Measurements from ENCODE around the gene DDO.

DDO gene

DNA sequence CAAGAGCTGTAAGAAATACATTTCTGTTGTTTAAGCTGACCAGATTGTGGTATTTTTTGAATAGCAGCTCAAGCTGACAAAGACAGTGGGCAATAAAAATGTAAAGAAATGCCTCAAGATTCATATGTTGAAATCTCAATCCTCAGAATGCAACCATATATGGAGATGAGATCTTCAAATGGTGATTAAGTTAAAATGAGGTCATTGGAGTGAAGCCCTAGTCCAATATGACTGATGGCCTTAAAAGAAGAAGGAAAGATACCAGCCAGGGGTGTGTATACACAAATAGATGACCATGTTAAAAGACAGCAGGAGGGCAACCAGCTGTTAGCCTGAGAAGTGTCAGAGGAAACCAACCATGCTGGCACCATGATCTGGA lies 7.1 kb upstream of the DDO start:
- Histone ChIP-seq H3K4me3 (ENCODE audit: low read depth in 1 of 5, low read length in 5 of 5) (no peak overlapping the region), H3K4me1 (ENCODE audit: control insufficient read depth in 5 of 5, insufficient read depth in 5 of 5, low read length in 5 of 5) (no peaks in the 10 kb centered on the region), H3K27ac (ENCODE audit: low read depth, low read length) (no peak overlapping the region), H3K36me3 (ENCODE audit: control insufficient read depth in 5 of 5, insufficient read depth in 5 of 5, low read length in 5 of 5) (no peaks in the 10 kb centered on the region), H3K27me3 (ENCODE audit: control insufficient read depth in 5 of 5, insufficient read depth in 4 of 5, low read length in 5 of 5) (no peaks in the 10 kb centered on the region), H3K9me3 (ENCODE audit: control insufficient read depth in 5 of 5, low read length in 5 of 5) (peaks cover 0 to 8% (median 0%) of the 10 kb centered on the region in 5 donors), H3K9ac (ENCODE audit: low read length in 5 of 5) (no peak overlapping the region)

DNA sequence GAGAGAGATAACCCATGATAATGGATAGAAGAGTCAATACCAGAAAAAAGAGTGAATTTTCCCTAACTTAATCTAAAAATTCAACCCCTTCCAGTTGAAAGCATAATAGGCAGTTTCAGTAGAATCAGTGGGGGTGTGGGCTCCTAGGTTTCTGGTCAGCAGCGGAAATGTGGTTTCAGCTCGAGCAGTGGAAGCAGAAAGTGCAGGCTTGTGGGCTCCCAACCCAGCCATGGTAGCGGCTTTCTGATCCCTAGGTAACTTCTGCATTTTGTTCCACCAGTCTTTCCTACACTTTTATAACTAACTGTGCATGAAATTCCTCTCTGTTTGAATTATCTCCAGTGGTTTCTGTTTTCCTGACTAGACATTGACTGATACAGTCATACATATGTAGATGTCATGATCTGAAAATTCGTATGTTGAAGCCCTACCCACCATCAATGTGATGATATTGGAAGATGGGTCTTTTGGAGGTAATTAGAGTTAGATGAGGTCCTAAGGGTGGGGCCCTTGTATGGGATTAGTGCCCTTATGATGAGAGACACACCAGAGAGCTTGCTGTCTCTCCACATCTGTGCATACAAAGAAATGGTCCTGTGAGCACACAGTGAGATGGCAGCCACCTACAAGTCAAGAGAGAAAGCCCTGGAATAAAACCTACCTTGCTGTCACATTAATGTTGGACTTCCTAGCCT lies 6.5 kb upstream of the DDO start:
- no peak overlapping the region for H3K27ac ChIP-seq (ENCODE audit: low read depth, low read length)
- peaks cover 0 to 8% (median 0%) of the 10 kb centered on the region in 5 donors for H3K9me3 ChIP-seq (ENCODE audit: control insufficient read depth in 5 of 5, low read length in 5 of 5)
- no peaks in the 10 kb centered on the region for H3K4me1 ChIP-seq (ENCODE audit: control insufficient read depth in 5 of 5, insufficient read depth in 5 of 5, low read length in 5 of 5)
- H3K4me3 ChIP-seq (ENCODE audit: low read depth in 1 of 5, low read length in 5 of 5): no peak overlapping the region
- no peaks in the 10 kb centered on the region for H3K36me3 ChIP-seq (ENCODE audit: control insufficient read depth in 5 of 5, insufficient read depth in 5 of 5, low read length in 5 of 5)
- H3K27me3 ChIP-seq (ENCODE audit: control insufficient read depth in 5 of 5, insufficient read depth in 4 of 5, low read length in 5 of 5): no peaks in the 10 kb centered on the region
- H3K9ac ChIP-seq (ENCODE audit: low read length in 5 of 5): no peak overlapping the region

DNA sequence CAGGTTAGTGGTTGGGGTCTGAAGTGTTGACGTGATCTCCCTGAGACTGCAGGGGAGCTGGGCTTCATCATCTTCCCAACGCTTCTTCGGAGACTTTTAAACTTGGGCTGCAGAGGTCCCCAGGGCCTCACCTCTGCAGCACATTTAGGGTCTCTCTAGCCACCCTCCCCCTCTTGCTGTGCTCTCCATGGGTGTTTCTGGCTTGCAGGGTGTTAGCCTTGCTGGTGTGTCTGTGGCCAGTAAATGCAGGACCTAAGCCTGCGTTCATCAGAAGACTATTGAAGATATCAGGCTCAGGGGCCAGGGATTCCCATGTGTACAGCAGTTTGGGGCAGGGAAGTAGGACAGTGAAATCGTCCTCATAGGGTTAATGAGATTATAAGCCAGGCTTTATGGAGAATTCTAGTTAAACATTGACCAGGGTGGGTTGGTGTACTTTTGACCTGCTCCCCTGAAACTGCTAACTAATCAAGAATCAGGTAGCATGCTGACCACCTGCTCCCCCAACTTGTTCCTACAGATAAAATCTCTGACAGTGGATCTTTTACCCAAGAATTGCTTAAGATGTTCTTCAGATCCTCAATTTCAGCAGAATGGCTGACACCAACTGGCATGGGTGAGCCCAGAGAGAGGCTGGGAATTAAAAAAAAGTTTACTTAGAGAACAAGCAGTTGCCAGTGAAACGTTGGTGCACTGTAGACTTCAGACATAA lies 3.8 kb upstream of the DDO start:
- H3K4me1 ChIP-seq (ENCODE audit: control insufficient read depth in 5 of 5, insufficient read depth in 5 of 5, low read length in 5 of 5): peaks cover 4 to 21% (median 19%) of the 10 kb centered on the region in 5 donors
- H3K36me3 ChIP-seq (ENCODE audit: control insufficient read depth in 5 of 5, insufficient read depth in 5 of 5, low read length in 5 of 5): no peaks in the 10 kb centered on the region
- H3K27ac ChIP-seq (ENCODE audit: low read depth, low read length): no peak overlapping the region
- peaks cover 0 to 8% (median 0%) of the 10 kb centered on the region in 5 donors for H3K9me3 ChIP-seq (ENCODE audit: control insufficient read depth in 5 of 5, low read length in 5 of 5)
- H3K9ac ChIP-seq (ENCODE audit: low read length in 5 of 5): no peak overlapping the region
- H3K4me3 ChIP-seq (ENCODE audit: low read depth in 1 of 5, low read length in 5 of 5): no peak overlapping the region
- no peaks in the 10 kb centered on the region for H3K27me3 ChIP-seq (ENCODE audit: control insufficient read depth in 5 of 5, insufficient read depth in 4 of 5, low read length in 5 of 5)

DNA sequence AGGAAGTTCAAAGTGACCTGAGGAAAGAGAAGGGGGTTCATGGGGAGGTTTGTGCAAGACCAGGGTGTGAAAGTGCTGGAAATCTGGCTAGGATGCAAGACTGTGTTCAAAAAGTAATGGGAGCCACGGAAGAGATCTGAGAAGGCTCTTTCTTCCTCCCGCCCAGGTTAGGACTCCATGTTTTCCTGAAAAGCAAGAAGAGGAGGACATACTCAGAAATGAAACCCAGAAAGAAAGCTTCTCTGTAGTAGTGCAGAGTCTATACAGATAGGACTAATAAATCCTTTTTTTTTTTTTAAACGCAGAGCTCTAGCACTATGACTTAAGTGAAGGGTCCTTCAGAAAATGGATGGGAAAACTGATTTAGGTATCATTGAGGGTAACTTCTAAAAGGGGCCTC lies 3.2 kb upstream of the DDO start:
- H3K9ac ChIP-seq (ENCODE audit: low read length in 5 of 5): no peak overlapping the region
- H3K27me3 ChIP-seq (ENCODE audit: control insufficient read depth in 5 of 5, insufficient read depth in 4 of 5, low read length in 5 of 5): no peaks in the 10 kb centered on the region
- peaks cover 4 to 24% (median 20%) of the 10 kb centered on the region in 5 donors for H3K4me1 ChIP-seq (ENCODE audit: control insufficient read depth in 5 of 5, insufficient read depth in 5 of 5, low read length in 5 of 5)
- no peaks in the 10 kb centered on the region for H3K36me3 ChIP-seq (ENCODE audit: control insufficient read depth in 5 of 5, insufficient read depth in 5 of 5, low read length in 5 of 5)
- no peak overlapping the region for H3K4me3 ChIP-seq (ENCODE audit: low read depth in 1 of 5, low read length in 5 of 5)
- H3K27ac ChIP-seq (ENCODE audit: low read depth, low read length): no peak overlapping the region
- peaks cover 0 to 8% (median 0%) of the 10 kb centered on the region in 5 donors for H3K9me3 ChIP-seq (ENCODE audit: control insufficient read depth in 5 of 5, low read length in 5 of 5)

DNA sequence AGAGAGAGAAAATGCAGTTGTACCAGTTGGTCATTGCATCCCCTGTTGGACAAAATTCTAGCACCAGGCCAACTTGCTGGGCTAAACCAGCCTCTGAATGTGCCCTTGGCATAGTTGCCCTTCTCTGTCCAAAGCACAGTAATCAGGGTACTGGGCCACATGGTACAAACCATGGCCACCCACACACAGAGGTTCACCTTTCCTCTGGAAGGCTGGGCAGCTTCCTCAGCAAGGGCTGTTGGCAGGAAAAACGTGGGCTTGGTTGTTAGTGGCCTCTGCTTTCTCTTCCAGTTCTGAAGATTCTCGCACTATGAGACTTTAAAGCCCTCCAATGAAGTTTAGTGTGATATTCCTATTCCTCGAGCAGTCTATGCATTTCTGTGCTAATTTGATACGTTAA lies 706 bp downstream of the DDO start:
- Histone ChIP-seq H3K9ac (ENCODE audit: low read length in 5 of 5) (peak overlapping the region in 4 of 5 donors; percentile 13 to 73 (median 40)), H3K4me1 (ENCODE audit: control insufficient read depth in 5 of 5, insufficient read depth in 5 of 5, low read length in 5 of 5) (peaks cover 4 to 24% (median 20%) of the 10 kb centered on the region in 5 donors), H3K27ac (ENCODE audit: low read depth, low read length) (peak overlapping the region; percentile 93), H3K4me3 (ENCODE audit: low read depth in 1 of 5, low read length in 5 of 5) (peak overlapping the region; percentile 50 to 88 (median 67)), H3K36me3 (ENCODE audit: control insufficient read depth in 5 of 5, insufficient read depth in 5 of 5, low read length in 5 of 5) (no peaks in the 10 kb centered on the region), H3K9me3 (ENCODE audit: control insufficient read depth in 5 of 5, low read length in 5 of 5) (no peaks in the 10 kb centered on the region), H3K27me3 (ENCODE audit: control insufficient read depth in 5 of 5, insufficient read depth in 4 of 5, low read length in 5 of 5) (no peaks in the 10 kb centered on the region)

DNA sequence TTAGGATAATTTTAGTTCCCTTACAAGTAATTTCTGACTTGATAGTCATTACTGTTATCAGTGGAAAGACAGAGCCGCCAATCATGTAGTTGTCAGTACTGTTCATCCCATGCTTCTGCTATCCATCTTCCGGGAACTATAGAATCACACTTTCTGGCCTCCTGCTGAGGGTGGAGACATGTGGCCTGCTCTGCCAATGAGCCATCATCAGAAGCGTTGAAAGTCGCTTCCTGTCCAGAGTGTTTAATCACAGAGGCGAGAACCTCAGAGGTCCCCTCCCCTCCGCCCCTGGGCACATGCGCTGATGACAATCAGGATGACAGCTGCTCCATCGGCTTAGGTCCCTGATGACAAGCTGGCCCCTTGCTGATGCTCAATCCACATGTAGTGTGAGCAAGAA lies 3.0 kb downstream of the DDO start:
- Histone ChIP-seq H3K27me3 (ENCODE audit: control insufficient read depth in 5 of 5, insufficient read depth in 4 of 5, low read length in 5 of 5) (no peaks in the 10 kb centered on the region), H3K4me1 (ENCODE audit: control insufficient read depth in 5 of 5, insufficient read depth in 5 of 5, low read length in 5 of 5) (peaks cover 4 to 24% (median 20%) of the 10 kb centered on the region in 5 donors), H3K4me3 (ENCODE audit: low read depth in 1 of 5, low read length in 5 of 5) (no peak overlapping the region), H3K9ac (ENCODE audit: low read length in 5 of 5) (no peak overlapping the region), H3K9me3 (ENCODE audit: control insufficient read depth in 5 of 5, low read length in 5 of 5) (no peaks in the 10 kb centered on the region), H3K36me3 (ENCODE audit: control insufficient read depth in 5 of 5, insufficient read depth in 5 of 5, low read length in 5 of 5) (peaks cover 0 to 4% (median 0%) of the 10 kb centered on the region in 5 donors), H3K27ac (ENCODE audit: low read depth, low read length) (no peak overlapping the region)

DNA sequence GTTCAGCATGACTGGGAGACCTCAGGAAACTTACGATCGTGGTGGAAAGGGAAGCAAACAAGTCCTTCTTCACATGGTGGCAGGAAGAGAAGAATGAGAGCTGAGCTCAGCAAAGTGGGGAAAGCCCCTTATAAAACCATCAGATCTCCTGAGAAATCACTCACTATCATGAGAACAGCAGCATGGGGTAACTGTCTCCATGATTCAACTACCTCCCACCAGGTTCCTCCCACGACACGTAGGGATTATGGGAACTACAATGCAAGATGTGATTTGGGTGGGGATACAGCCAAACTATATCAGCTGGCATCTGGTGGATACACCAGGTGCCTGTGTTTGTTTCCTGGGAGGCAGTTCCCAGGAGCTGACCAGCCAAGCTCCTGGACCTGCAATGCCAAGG lies 4.9 kb downstream of the DDO start:
- no peaks in the 10 kb centered on the region for H3K27me3 ChIP-seq (ENCODE audit: control insufficient read depth in 5 of 5, insufficient read depth in 4 of 5, low read length in 5 of 5)
- H3K36me3 ChIP-seq (ENCODE audit: control insufficient read depth in 5 of 5, insufficient read depth in 5 of 5, low read length in 5 of 5): peaks cover 0 to 4% (median 0%) of the 10 kb centered on the region in 5 donors
- H3K9ac ChIP-seq (ENCODE audit: low read length in 5 of 5): no peak overlapping the region
- H3K27ac ChIP-seq (ENCODE audit: low read depth, low read length): no peak overlapping the region
- H3K4me1 ChIP-seq (ENCODE audit: control insufficient read depth in 5 of 5, insufficient read depth in 5 of 5, low read length in 5 of 5): peaks cover 4 to 16% (median 16%) of the 10 kb centered on the region in 5 donors
- H3K9me3 ChIP-seq (ENCODE audit: control insufficient read depth in 5 of 5, low read length in 5 of 5): no peaks in the 10 kb centered on the region
- H3K4me3 ChIP-seq (ENCODE audit: low read depth in 1 of 5, low read length in 5 of 5): no peak overlapping the region

DNA sequence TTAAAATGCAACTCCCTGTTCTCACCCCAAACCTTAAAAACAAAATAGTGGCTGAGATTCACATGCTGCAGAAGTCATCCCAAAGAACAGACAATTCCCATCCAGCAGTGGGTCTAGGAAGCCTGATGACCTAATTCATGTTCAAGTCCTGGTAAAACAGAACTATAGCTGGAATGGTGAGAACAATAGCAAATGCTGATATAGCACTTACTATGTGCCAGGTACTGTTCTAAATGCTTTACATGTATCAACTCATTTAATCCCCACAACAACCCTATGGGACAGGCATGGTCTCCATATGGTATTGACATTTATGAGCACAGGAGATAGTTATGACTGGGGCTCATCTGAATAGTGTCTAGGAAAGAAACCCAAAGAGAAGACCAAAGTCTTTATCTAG lies 5.6 kb downstream of the DDO start:
- no peak overlapping the region for H3K4me3 ChIP-seq (ENCODE audit: low read depth in 1 of 5, low read length in 5 of 5)
- H3K27me3 ChIP-seq (ENCODE audit: control insufficient read depth in 5 of 5, insufficient read depth in 4 of 5, low read length in 5 of 5): no peaks in the 10 kb centered on the region
- peaks cover 0 to 9% (median 8%) of the 10 kb centered on the region in 5 donors for H3K4me1 ChIP-seq (ENCODE audit: control insufficient read depth in 5 of 5, insufficient read depth in 5 of 5, low read length in 5 of 5)
- no peak overlapping the region for H3K27ac ChIP-seq (ENCODE audit: low read depth, low read length)
- peaks cover 0 to 4% (median 0%) of the 10 kb centered on the region in 5 donors for H3K36me3 ChIP-seq (ENCODE audit: control insufficient read depth in 5 of 5, insufficient read depth in 5 of 5, low read length in 5 of 5)
- H3K9ac ChIP-seq (ENCODE audit: low read length in 5 of 5): no peak overlapping the region
- H3K9me3 ChIP-seq (ENCODE audit: control insufficient read depth in 5 of 5, low read length in 5 of 5): no peaks in the 10 kb centered on the region

DNA sequence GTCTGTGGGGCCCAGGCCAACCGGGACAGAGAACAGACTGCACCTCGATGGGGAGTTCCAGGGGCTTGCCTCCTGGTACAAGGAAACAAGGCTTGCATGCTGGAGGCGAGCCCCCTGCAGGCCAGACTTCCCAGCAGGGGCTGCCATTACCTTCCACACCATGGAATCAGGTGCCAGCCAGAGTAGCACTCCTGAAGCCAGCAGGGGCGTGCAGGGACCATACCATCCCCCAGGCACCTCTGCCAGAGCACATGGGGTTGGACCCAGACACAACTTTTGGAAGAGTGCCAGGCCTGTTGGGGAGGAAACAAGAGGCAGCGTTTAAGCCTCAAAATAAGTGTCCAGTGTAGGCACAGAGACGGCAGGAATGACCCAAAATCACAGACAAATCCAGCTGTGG lies 6.5 kb downstream of the DDO start:
- no peaks in the 10 kb centered on the region for H3K9me3 ChIP-seq (ENCODE audit: control insufficient read depth in 5 of 5, low read length in 5 of 5)
- peaks cover 0 to 4% (median 0%) of the 10 kb centered on the region in 5 donors for H3K36me3 ChIP-seq (ENCODE audit: control insufficient read depth in 5 of 5, insufficient read depth in 5 of 5, low read length in 5 of 5)
- no peak overlapping the region for H3K4me3 ChIP-seq (ENCODE audit: low read depth in 1 of 5, low read length in 5 of 5)
- no peak overlapping the region for H3K9ac ChIP-seq (ENCODE audit: low read length in 5 of 5)
- H3K27me3 ChIP-seq (ENCODE audit: control insufficient read depth in 5 of 5, insufficient read depth in 4 of 5, low read length in 5 of 5): no peaks in the 10 kb centered on the region
- H3K4me1 ChIP-seq (ENCODE audit: control insufficient read depth in 5 of 5, insufficient read depth in 5 of 5, low read length in 5 of 5): peaks cover 0 to 7% (median 0%) of the 10 kb centered on the region in 5 donors
- H3K27ac ChIP-seq (ENCODE audit: low read depth, low read length): no peak overlapping the region

DNA sequence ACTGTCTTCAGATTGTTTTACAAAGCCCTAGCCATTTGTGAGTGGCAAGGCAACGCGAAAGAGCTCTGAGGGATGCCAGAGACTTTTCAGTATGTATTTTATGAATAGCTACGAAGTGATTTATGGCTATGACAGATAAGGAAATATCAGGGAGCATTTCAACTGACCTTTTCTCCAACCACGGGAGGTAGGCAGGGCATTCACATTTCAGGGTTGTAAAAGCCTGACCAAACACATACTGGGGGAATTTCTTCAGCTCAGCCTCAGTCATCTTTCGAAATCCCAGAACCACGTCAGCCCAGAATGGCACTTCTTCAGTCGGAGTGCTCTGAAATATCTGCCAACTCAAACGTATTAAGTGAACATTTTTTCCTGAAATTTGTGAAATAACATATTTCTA lies 10.8 kb downstream of the DDO start:
- H3K27me3 ChIP-seq (ENCODE audit: control insufficient read depth in 5 of 5, insufficient read depth in 4 of 5, low read length in 5 of 5): no peaks in the 10 kb centered on the region

More for the DNA sequence above, 10.8 kb downstream of the DDO start:
- Histone ChIP-seq H3K9ac (ENCODE audit: low read length in 5 of 5) (peak overlapping the region in 1 of 5 donors; percentile 6), H3K36me3 (ENCODE audit: control insufficient read depth in 5 of 5, insufficient read depth in 5 of 5, low read length in 5 of 5) (peaks cover 0 to 4% (median 0%) of the 10 kb centered on the region in 5 donors), H3K4me3 (ENCODE audit: low read depth in 1 of 5, low read length in 5 of 5) (no peak overlapping the region), H3K27ac (ENCODE audit: low read depth, low read length) (peak overlapping the region; percentile 7), H3K9me3 (ENCODE audit: control insufficient read depth in 5 of 5, low read length in 5 of 5) (no peaks in the 10 kb centered on the region), H3K4me1 (ENCODE audit: control insufficient read depth in 5 of 5, insufficient read depth in 5 of 5, low read length in 5 of 5) (peaks cover 1 to 15% (median 9%) of the 10 kb centered on the region in 5 donors)
